Measurements from ENCODE around the gene MAX. TPM values are rescaled to one million over a fixed set of nuclear protein-coding genes. Genes with fewer than 3 reads are reported as not detected.

MAX gene
- total RNA-seq, 4 donors from 2014 or later = 61.8 to 87.1 (median 80.9) TPM

DNA sequence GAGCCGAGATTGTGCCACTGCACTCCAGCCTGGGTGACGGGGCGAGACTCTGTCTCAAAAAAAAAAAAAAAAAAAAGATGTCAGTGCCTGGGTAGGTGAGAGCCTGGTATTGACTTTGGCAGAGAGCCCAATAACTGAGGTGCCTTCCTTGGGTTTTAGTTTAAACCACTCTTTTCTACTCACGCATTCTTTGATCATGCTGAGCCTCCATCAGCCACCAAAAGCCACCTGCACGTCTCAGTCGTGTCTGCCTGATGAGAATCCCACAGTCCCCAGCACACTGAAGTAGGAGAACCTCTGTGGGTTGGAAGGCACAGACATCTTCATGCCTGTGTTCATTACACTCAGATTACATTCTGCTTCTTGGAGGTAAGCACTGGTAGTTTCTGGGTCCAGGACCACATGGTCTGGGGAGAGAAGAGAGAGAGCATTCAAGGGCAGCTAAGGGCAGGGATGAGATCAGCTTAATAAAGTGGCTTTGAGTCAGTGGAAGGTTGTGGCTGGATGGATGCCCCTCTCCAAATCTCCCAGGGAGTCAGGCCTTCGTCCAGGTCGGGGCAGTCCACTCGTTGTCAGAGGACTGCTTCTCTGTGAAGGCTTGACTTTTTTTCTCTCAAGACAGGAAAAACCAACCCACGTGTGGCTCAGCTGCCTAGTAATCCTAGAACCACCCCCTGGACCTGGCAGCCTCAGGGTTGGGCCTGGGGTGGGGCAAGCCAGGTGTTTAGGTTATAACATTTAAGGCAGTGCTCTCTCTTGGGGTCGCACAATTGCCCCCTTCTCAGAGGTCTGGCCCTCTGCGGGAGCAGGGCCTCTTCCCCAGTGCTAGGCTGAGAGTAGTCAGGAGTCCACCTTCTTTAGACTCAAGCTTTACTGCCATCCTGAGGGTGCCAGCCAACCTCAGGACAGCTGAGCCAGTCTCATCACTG is 32.6 kb upstream of the MAX start:
- Histone ChIP-seq H3K27ac (no peak overlapping the region), H3K27me3 (no peaks in the 10 kb centered on the region), H3K4me1 (no peaks in the 10 kb centered on the region), H3K9me3 (no peaks in the 10 kb centered on the region), H3K4me3 (no peak overlapping the region), H3K36me3 (no peaks in the 10 kb centered on the region)
- WGBS, 2 donors (ENCODE audit: low coverage in 1 of 2) = 80 to 87% methylated on average over 3 to 4 of the region's 12 CpGs
- ATAC-seq = no peak
- TF ChIP-seq POLR2A (IDR thresholded peaks at IDR 0.05) (no peak), POLR2AphosphoS5 (IDR thresholded peaks at IDR 0.05) (no peak), EP300 (IDR thresholded peaks at IDR 0.05) (no peak)
- TF ChIP-seq, protein P1, sequence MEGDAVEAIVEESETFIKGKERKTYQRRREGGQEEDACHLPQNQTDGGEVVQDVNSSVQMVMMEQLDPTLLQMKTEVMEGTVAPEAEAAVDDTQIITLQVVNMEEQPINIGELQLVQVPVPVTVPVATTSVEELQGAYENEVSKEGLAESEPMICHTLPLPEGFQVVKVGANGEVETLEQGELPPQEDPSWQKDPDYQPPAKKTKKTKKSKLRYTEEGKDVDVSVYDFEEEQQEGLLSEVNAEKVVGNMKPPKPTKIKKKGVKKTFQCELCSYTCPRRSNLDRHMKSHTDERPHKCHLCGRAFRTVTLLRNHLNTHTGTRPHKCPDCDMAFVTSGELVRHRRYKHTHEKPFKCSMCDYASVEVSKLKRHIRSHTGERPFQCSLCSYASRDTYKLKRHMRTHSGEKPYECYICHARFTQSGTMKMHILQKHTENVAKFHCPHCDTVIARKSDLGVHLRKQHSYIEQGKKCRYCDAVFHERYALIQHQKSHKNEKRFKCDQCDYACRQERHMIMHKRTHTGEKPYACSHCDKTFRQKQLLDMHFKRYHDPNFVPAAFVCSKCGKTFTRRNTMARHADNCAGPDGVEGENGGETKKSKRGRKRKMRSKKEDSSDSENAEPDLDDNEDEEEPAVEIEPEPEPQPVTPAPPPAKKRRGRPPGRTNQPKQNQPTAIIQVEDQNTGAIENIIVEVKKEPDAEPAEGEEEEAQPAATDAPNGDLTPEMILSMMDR (IDR thresholded peaks at IDR 0.05) = no peak

GRCh38 chr14:65132855-65133254 is 30.5 kb upstream of the MAX start:
- H3K4me1 ChIP-seq = no peaks in the 10 kb centered on the region
- 92 to 100% methylated on average over 1 to 8 of the region's 8 CpGs for WGBS, 2 donors (ENCODE audit: low coverage in 1 of 2)
- no peak overlapping the region for H3K27ac ChIP-seq
- H3K27me3 ChIP-seq = no peaks in the 10 kb centered on the region
- H3K9me3 ChIP-seq = no peaks in the 10 kb centered on the region
- H3K36me3 ChIP-seq = no peaks in the 10 kb centered on the region
- ATAC-seq = no peak
- TF ChIP-seq EP300 (IDR thresholded peaks at IDR 0.05) = no peak
- TF ChIP-seq POLR2A (IDR thresholded peaks at IDR 0.05) = no peak
- no peak for TF ChIP-seq POLR2AphosphoS5 (IDR thresholded peaks at IDR 0.05)
- TF ChIP-seq, protein P1 (IDR thresholded peaks at IDR 0.05) = no peak
- no peak overlapping the region for H3K4me3 ChIP-seq

DNA sequence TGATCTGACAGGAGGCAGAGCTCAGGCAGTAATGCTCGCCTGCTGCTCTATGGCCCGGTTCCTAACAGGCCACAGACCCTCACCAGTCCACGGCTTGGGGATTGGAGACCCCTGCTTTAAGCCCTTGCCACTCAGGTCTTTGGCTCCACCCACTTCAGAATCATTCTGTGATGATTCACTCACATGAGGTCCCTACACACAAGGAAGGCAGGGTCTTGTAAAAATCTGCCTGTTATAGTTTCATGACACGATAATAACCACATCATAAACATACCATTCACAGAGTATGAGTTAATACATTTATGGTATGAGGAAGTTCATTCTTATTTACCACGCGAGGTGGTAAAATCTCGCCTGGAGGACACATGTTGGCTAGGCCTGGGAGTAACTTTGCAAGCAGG is 29.0 kb upstream of the MAX start:
- Histone ChIP-seq H3K36me3 (no peaks in the 10 kb centered on the region), H3K9me3 (no peaks in the 10 kb centered on the region), H3K4me1 (no peaks in the 10 kb centered on the region), H3K27me3 (no peaks in the 10 kb centered on the region), H3K4me3 (no peak overlapping the region), H3K27ac (no peak overlapping the region)
- TF ChIP-seq POLR2AphosphoS5 (IDR thresholded peaks at IDR 0.05) (no peak), EP300 (IDR thresholded peaks at IDR 0.05) (no peak), POLR2A (IDR thresholded peaks at IDR 0.05) (no peak)
- TF ChIP-seq, protein P1 (IDR thresholded peaks at IDR 0.05) = no peak
- no peak for ATAC-seq
- 77 to 81% methylated on average over 4 of the region's 7 CpGs for WGBS, 2 donors (ENCODE audit: low coverage in 1 of 2)

DNA sequence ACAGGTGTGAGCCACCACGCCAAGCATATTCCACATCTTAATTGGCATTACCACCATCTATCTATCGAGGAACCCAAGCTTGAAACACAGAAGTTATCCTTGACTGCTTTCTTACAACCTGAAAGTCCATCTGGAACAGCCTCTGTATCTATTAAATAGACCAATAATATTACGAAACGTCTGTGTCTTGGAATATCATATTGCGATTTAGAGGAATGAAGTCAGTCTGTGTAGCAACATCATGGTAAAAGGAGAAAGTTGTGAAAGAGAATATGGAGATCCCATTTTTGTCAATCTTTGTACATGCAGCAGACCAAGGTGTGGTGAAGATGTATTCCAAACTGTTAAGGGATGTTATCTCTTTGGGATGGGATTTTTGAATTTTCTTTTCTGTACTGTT is 25.8 kb upstream of the MAX start:
- H3K9me3 ChIP-seq = no peaks in the 10 kb centered on the region
- H3K4me1 ChIP-seq = no peaks in the 10 kb centered on the region
- WGBS, 2 donors (ENCODE audit: low coverage in 1 of 2) = 74 to 100% methylated on average over 4 to 5 of the region's 5 CpGs
- TF ChIP-seq, protein P1 (IDR thresholded peaks at IDR 0.05) = no peak
- no peak for TF ChIP-seq POLR2AphosphoS5 (IDR thresholded peaks at IDR 0.05)
- H3K27ac ChIP-seq = no peak overlapping the region
- ATAC-seq = no peak
- no peaks in the 10 kb centered on the region for H3K36me3 ChIP-seq
- no peak overlapping the region for H3K4me3 ChIP-seq
- no peaks in the 10 kb centered on the region for H3K27me3 ChIP-seq
